KMS-11 (cell line): ENCODE measurements around the gene WNT3.

Experiments used
- H2AFZ ChIP-seq: fragments of 200-600 bp; sonication (generic); 2 replicates; pipeline ENCODE4 v1.6.1; 2016; ENCODE audit warnings: antibody characterized with exemption, mixed run types, low read depth
- H3K27ac ChIP-seq: fragments of 200-600 bp; sonication (generic); 2 replicates; pipeline ENCODE4 v1.6.1; 2016; ENCODE audit warnings: mild to moderate bottlenecking, mixed run types
- H3K27me3 ChIP-seq: fragments of 200-600 bp; sonication (generic); 2 replicates; pipeline ENCODE4 v1.6.1; 2017; ENCODE audit warnings: mild to moderate bottlenecking, low read depth, mixed run types, moderate library complexity; ENCODE audit not compliant: insufficient read depth
- H3K36me3 ChIP-seq: fragments of 200-600 bp; sonication (generic); 2 replicates; pipeline ENCODE4 v1.6.1; 2017; ENCODE audit warnings: mild to moderate bottlenecking, mixed run types; ENCODE audit not compliant: insufficient read depth
- H3K4me1 ChIP-seq: fragments of 200-600 bp; sonication (generic); 2 replicates; pipeline ENCODE4 v1.6.1; 2016; ENCODE audit warnings: mild to moderate bottlenecking, low read depth, mixed run types; ENCODE audit not compliant: poor library complexity, severe bottlenecking
- H3K4me2 ChIP-seq: fragments of 200-600 bp; sonication (generic); 2 replicates; pipeline ENCODE4 v1.7.0; 2016; ENCODE audit warnings: mild to moderate bottlenecking, mixed run types
- H3K4me3 ChIP-seq: fragments of 200-600 bp; sonication (generic); IDR thresholded peaks from 2 replicates; pipeline ENCODE4 v1.6.1; 2017; ENCODE audit warnings: low read depth, low read length, mixed read lengths; ENCODE audit not compliant: insufficient read depth
- H3K79me2 ChIP-seq: fragments of 200-600 bp; sonication (generic); 2 replicates; pipeline ENCODE4 v1.6.1; 2016; ENCODE audit warnings: low read depth, mixed run types; ENCODE audit not compliant: insufficient read depth
- H3K9ac ChIP-seq: fragments of 200-600 bp; sonication (generic); 2 replicates; pipeline ENCODE4 v1.6.1; 2016; ENCODE audit warnings: mild to moderate bottlenecking, mixed run types
- H4K20me1 ChIP-seq: fragments of 200-600 bp; sonication (generic); 2 replicates; pipeline ENCODE4 v1.6.1; 2016; ENCODE audit warnings: mild to moderate bottlenecking, mixed run types; ENCODE audit not compliant: insufficient read depth
- TF ChIP-seq, protein P1 (sequence below): fragments of 200-600 bp; sonication (generic); conservative IDR thresholded peaks from 2 replicates; pipeline ENCODE4 v1.6.1; 2017; ENCODE audit warnings: low read depth, mild to moderate bottlenecking, antibody characterized with exemption, low read length, moderate library complexity, mixed read lengths

Gene WNT3

DNA sequence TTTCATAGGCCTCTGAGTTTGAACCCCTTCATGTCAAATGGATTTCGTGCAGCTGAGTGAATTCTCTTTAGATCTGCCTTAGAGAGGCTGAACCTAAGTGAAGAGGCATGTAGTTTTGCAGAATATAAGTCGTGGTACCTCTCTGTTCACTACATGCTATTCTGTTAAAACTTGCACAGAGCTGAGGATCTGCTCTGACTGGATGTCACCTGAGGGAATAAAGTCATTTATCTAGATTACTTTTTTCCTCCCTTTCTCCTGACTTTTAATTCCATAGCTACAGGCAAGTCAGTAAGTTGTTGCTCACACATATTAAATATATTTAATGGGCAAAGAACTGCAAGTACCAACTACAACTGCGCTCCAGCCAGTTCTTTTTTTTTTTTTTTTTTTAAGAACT lies 64.7 kb downstream of the WNT3 start:
- Histone ChIP-seq H3K9ac (no peak overlapping the region), H3K36me3 (no peaks in the 10 kb centered on the region), H3K4me1 (no peaks in the 10 kb centered on the region), H3K4me3 (no peak overlapping the region), H2AFZ (no peak overlapping the region), H3K27me3 (no peaks in the 10 kb centered on the region), H4K20me1 (no peaks in the 10 kb centered on the region), H3K79me2 (no peaks in the 10 kb centered on the region), H3K27ac (no peak overlapping the region), H3K4me2 (no peak overlapping the region)
- TF ChIP-seq, protein P1, sequence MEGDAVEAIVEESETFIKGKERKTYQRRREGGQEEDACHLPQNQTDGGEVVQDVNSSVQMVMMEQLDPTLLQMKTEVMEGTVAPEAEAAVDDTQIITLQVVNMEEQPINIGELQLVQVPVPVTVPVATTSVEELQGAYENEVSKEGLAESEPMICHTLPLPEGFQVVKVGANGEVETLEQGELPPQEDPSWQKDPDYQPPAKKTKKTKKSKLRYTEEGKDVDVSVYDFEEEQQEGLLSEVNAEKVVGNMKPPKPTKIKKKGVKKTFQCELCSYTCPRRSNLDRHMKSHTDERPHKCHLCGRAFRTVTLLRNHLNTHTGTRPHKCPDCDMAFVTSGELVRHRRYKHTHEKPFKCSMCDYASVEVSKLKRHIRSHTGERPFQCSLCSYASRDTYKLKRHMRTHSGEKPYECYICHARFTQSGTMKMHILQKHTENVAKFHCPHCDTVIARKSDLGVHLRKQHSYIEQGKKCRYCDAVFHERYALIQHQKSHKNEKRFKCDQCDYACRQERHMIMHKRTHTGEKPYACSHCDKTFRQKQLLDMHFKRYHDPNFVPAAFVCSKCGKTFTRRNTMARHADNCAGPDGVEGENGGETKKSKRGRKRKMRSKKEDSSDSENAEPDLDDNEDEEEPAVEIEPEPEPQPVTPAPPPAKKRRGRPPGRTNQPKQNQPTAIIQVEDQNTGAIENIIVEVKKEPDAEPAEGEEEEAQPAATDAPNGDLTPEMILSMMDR, result no peak

DNA sequence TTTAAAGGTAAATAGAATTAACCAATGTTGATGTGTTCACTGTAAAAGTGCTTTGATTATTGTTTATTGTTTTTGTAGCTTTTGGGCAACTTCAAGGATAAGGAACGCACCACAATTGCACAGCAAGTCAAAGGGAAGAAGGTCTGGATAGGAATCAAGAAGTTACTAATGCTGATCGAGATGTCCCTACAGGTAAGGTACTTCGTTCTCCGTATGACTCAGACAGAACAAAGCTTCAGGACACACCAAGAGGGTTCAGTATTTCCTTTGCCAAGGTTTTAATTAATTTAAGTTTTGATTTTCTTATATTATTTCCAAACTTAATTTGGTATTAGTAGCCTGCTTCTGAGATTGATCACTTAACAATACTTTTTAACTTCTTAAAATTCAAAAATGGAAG lies 67.1 kb downstream of the WNT3 start:
- no peak overlapping the region for H3K27ac ChIP-seq
- no peaks in the 10 kb centered on the region for H3K27me3 ChIP-seq
- H3K4me3 ChIP-seq, result no peak overlapping the region
- no peaks in the 10 kb centered on the region for H3K4me1 ChIP-seq
- no peak overlapping the region for H2AFZ ChIP-seq
- H3K79me2 ChIP-seq, result no peaks in the 10 kb centered on the region
- no peak overlapping the region for H3K9ac ChIP-seq
- TF ChIP-seq, protein P1, result no peak
- no peak overlapping the region for H3K4me2 ChIP-seq
- H4K20me1 ChIP-seq, result no peaks in the 10 kb centered on the region
- no peaks in the 10 kb centered on the region for H3K36me3 ChIP-seq

- TF ChIP-seq, protein P1, result no peak
- H3K79me2 ChIP-seq, result no peaks in the 10 kb centered on the region
- no peak overlapping the region for H3K4me2 ChIP-seq
- no peaks in the 10 kb centered on the region for H3K27me3 ChIP-seq
- no peaks in the 10 kb centered on the region for H3K36me3 ChIP-seq
- H3K9ac ChIP-seq, result no peak overlapping the region
- H3K27ac ChIP-seq, result no peak overlapping the region
- no peak overlapping the region for H3K4me3 ChIP-seq
- H4K20me1 ChIP-seq, result no peaks in the 10 kb centered on the region
- no peak overlapping the region for H2AFZ ChIP-seq
- no peaks in the 10 kb centered on the region for H3K4me1 ChIP-seq
Measured at GRCh38 chr17:46745376-46745775, 73.1 kb downstream of the WNT3 start.

GRCh38 chr17:46744441-46744840 lies 74.1 kb downstream of the WNT3 start:
- H3K9ac ChIP-seq, result no peak overlapping the region
- H3K36me3 ChIP-seq, result no peaks in the 10 kb centered on the region
- H3K27me3 ChIP-seq, result no peaks in the 10 kb centered on the region
- H4K20me1 ChIP-seq, result no peaks in the 10 kb centered on the region
- no peak overlapping the region for H3K4me3 ChIP-seq
- H3K27ac ChIP-seq, result no peak overlapping the region
- H2AFZ ChIP-seq, result no peak overlapping the region
- TF ChIP-seq, protein P1, result no peak
- no peaks in the 10 kb centered on the region for H3K4me1 ChIP-seq
- no peaks in the 10 kb centered on the region for H3K79me2 ChIP-seq
- no peak overlapping the region for H3K4me2 ChIP-seq
